Neural progenitor cell (in vitro differentiated cells): ENCODE measurements around the gene PBX4. TPM values are rescaled to one million over a fixed set of nuclear protein-coding genes. Genes with fewer than 3 reads are reported as not detected.

Experiments
- DNase-seq: peaks from one replicate; pipeline ENCODE4 v3.0.0-alpha.2; 2016; ENCODE audit warnings: low spot score
- H2AFZ ChIP-seq: fragments of 200-600 bp; sonication (generic); replicated peaks from 2 replicates; pipeline ENCODE4 v1.6.1; 2016; ENCODE audit warnings: antibody characterized with exemption
- H3F3A ChIP-seq: fragments of 200-600 bp; sonication (generic); 2 replicates; pipeline ENCODE4 v1.6.1; 2016; ENCODE audit warnings: antibody characterized with exemption, low read depth
- H3K27ac ChIP-seq: fragments of 200-600 bp; sonication (generic); 2 replicates; pipeline ENCODE4 v1.5.1; 2016; ENCODE audit warnings: mild to moderate bottlenecking
- H3K27me3 ChIP-seq: fragments of 200-600 bp; sonication (generic); 2 replicates; pipeline ENCODE4 v1.6.1; 2016; ENCODE audit warnings: mild to moderate bottlenecking, moderate library complexity
- H3K36me3 ChIP-seq: fragments of 200-600 bp; sonication (generic); 2 replicates; pipeline ENCODE4 v1.5.1; 2016
- H3K4me1 ChIP-seq: fragments of 200-600 bp; sonication (generic); 2 replicates; pipeline ENCODE4 v1.6.1; 2016; ENCODE audit warnings: mixed run types
- H3K4me2 ChIP-seq: fragments of 200-600 bp; sonication (generic); 2 replicates; pipeline ENCODE4 v1.6.1; 2016
- H3K4me3 ChIP-seq: fragments of 200-600 bp; sonication (generic); 2 replicates; pipeline ENCODE4 v1.5.1; 2016
- H3K79me2 ChIP-seq: fragments of 200-600 bp; sonication (generic); 2 replicates; pipeline ENCODE4 v1.6.1; 2016; ENCODE audit warnings: low read depth
- H3K9ac ChIP-seq: fragments of 200-600 bp; sonication (generic); 2 replicates; pipeline ENCODE4 v1.6.1; 2016
- H3K9me3 ChIP-seq: fragments of 200-600 bp; sonication (generic); 2 replicates; pipeline ENCODE4 v1.5.1; 2016; ENCODE audit warnings: low read depth
- H4K20me1 ChIP-seq: fragments of 200-600 bp; sonication (generic); 2 replicates; pipeline ENCODE4 v1.6.1; 2016; ENCODE audit warnings: low read depth
- H3K27ac Mint-ChIP-seq: 3 replicates; pipeline ENCODE4 v1.8.0; 2021; ENCODE audit warnings: mixed read lengths
- H3K27me3 Mint-ChIP-seq: 2 replicates; pipeline ENCODE4 v1.8.0; 2022; ENCODE audit warnings: low read depth, mild to moderate bottlenecking, inconsistent platforms, moderate library complexity, mixed read lengths; ENCODE audit not compliant: insufficient read depth
- H3K36me3 Mint-ChIP-seq: 3 replicates; pipeline ENCODE4 v1.8.0; 2021; ENCODE audit warnings: mixed read lengths
- H3K4me1 Mint-ChIP-seq: 3 replicates; pipeline ENCODE4 v1.8.0; 2021; ENCODE audit warnings: mixed read lengths
- H3K4me3 Mint-ChIP-seq: 3 replicates; pipeline ENCODE4 v1.8.0; 2021; ENCODE audit warnings: mild to moderate bottlenecking, moderate library complexity, mixed read lengths
- H3K9me3 Mint-ChIP-seq: 3 replicates; pipeline ENCODE4 v1.8.0; 2020; ENCODE audit warnings: mixed read lengths
- CTCF ChIP-seq: fragments of 200-600 bp; sonication (generic); IDR thresholded peaks from 2 replicates; pipeline ENCODE4 v1.5.1; 2017; ENCODE audit warnings: antibody characterized with exemption, mild to moderate bottlenecking
- EZH2 ChIP-seq: fragments of 200-600 bp; sonication (generic); IDR thresholded peaks from 2 replicates; pipeline ENCODE4 v1.6.1; 2017; ENCODE audit warnings: antibody characterized with exemption, mild to moderate bottlenecking, moderate library complexity
- EZH2phosphoT487 ChIP-seq: fragments of 200-600 bp; sonication (generic); IDR thresholded peaks from 2 replicates; pipeline ENCODE4 v1.6.1; 2017; ENCODE audit warnings: antibody characterized with exemption
- total RNA-seq: library from RNA; depleted of rRNA; stranded (reverse); fragments of >200 nt; gene quantifications from 2 replicates; pipeline ENCODE4 v1.2.3, GENCODE V29; 2015; ENCODE audit warnings: low replicate concordance

Gene PBX4
- total RNA-seq, 1 donor from 2014 or later: 3.2 TPM

GRCh38 chr19:19527371-19527656 is 91.2 kb downstream of the PBX4 start:
- Histone ChIP-seq H3K9ac (no peak overlapping the region), H3K27ac (no peak overlapping the region), H3K4me1 (peaks cover 9% of the 10 kb centered on the region), H2AFZ (no peak overlapping the region), H3K27me3 (no peaks in the 10 kb centered on the region), H3K36me3 (no peaks in the 10 kb centered on the region), H3K4me2 (no peak overlapping the region), H3F3A (peaks cover 14% of the 10 kb centered on the region), H3K9me3 (no peaks in the 10 kb centered on the region), H3K79me2 (peaks cover 40% of the 10 kb centered on the region), H3K4me3 (no peak overlapping the region), H4K20me1 (peaks cover 74% of the 10 kb centered on the region)
- H3K4me1 Mint-ChIP-seq: peaks cover 48% of the 10 kb centered on the region
- peaks cover 10% of the 10 kb centered on the region for H3K27me3 Mint-ChIP-seq
- no peak for TF ChIP-seq CTCF
- no peak for TF ChIP-seq EZH2phosphoT487
- no peak for TF ChIP-seq EZH2
- peaks cover 5% of the 10 kb centered on the region for H3K36me3 Mint-ChIP-seq
- no peak overlapping the region for H3K27ac Mint-ChIP-seq
- no peaks in the 10 kb centered on the region for H3K9me3 Mint-ChIP-seq
- H3K4me3 Mint-ChIP-seq: no peak overlapping the region
- DNase-seq: no peak

- Histone ChIP-seq H4K20me1 (peaks cover 78% of the 10 kb centered on the region), H3K36me3 (no peaks in the 10 kb centered on the region), H2AFZ (no peak overlapping the region), H3K9ac (no peak overlapping the region), H3K79me2 (peaks cover 46% of the 10 kb centered on the region), H3K4me2 (no peak overlapping the region), H3F3A (peaks cover 10% of the 10 kb centered on the region), H3K27me3 (no peaks in the 10 kb centered on the region), H3K27ac (no peak overlapping the region), H3K9me3 (no peaks in the 10 kb centered on the region), H3K4me3 (no peak overlapping the region), H3K4me1 (peaks cover 9% of the 10 kb centered on the region)
- Mint-ChIP-seq H3K4me3 (no peak overlapping the region), H3K9me3 (no peaks in the 10 kb centered on the region), H3K27me3 (peaks cover 10% of the 10 kb centered on the region), H3K36me3 (peaks cover 2% of the 10 kb centered on the region), H3K27ac (peak overlapping the region; percentile 83), H3K4me1 (peaks cover 48% of the 10 kb centered on the region)
- no peak for DNase-seq
- TF ChIP-seq EZH2 (no peak), CTCF (no peak), EZH2phosphoT487 (no peak)
Measured at GRCh38 chr19:19526581-19527370, 91.7 kb downstream of the PBX4 start.

- Mint-ChIP-seq H3K9me3 (no peaks in the 10 kb centered on the region), H3K27me3 (peaks cover 5% of the 10 kb centered on the region), H3K36me3 (peaks cover 6% of the 10 kb centered on the region), H3K4me1 (peaks cover 44% of the 10 kb centered on the region), H3K4me3 (no peak overlapping the region), H3K27ac (peak overlapping the region; percentile 83)
- no peak for DNase-seq
- Histone ChIP-seq H3K79me2 (peaks cover 56% of the 10 kb centered on the region), H3K4me2 (no peak overlapping the region), H3F3A (peaks cover 3% of the 10 kb centered on the region), H3K27me3 (no peaks in the 10 kb centered on the region), H2AFZ (no peak overlapping the region), H4K20me1 (peaks cover 79% of the 10 kb centered on the region), H3K4me1 (peaks cover 9% of the 10 kb centered on the region), H3K9ac (no peak overlapping the region), H3K9me3 (no peaks in the 10 kb centered on the region), H3K36me3 (peaks cover 4% of the 10 kb centered on the region), H3K27ac (no peak overlapping the region), H3K4me3 (no peak overlapping the region)
- TF ChIP-seq CTCF (no peak), EZH2 (no peak), EZH2phosphoT487 (no peak)
Measured at GRCh38 chr19:19525611-19526380, 92.7 kb downstream of the PBX4 start.
